HL-60 (cell line): ENCODE measurements around the gene CTNND2.

Experiments
- DNase-seq, 2 experiments: peaks; one replicate each; pipeline ENCODE4 v3.0.0-alpha.2; 2010 to 2020; ENCODE audit warnings: low read depth in 1 of 2, low spot score in 1 of 2
- H3K27ac ChIP-seq: fragments of 250-450 bp; sonication (Bioruptor Pico); replicated peaks from 2 replicates; pipeline ENCODE4 v1.5.1; 2020; ENCODE audit warnings: mild to moderate bottlenecking, moderate library complexity
- H3K27me3 ChIP-seq: fragments of 250-450 bp; sonication (Bioruptor Pico); 2 replicates; pipeline ENCODE4 v1.5.1; 2021; ENCODE audit warnings: mild to moderate bottlenecking, moderate library complexity; ENCODE audit not compliant: insufficient read depth, poor library complexity, severe bottlenecking
- H3K4me3 ChIP-seq: replicated peaks from 2 replicates; pipeline ENCODE4 v1.5.1; 2011; ENCODE audit warnings: mild to moderate bottlenecking, control low read depth, low read length; ENCODE audit not compliant: insufficient read depth
- CTCF ChIP-seq: IDR thresholded peaks from one replicate; pipeline ENCODE4 v1.5.1; 2011; ENCODE audit warnings: low read length, control low read depth, inconsistent platforms; ENCODE audit not compliant: insufficient read depth
- GABPA ChIP-seq: IDR thresholded peaks from 2 replicates; pipeline ENCODE4 v1.6.1; 2012; ENCODE audit warnings: low read depth
- POLR2AphosphoS5 ChIP-seq: IDR thresholded peaks from 2 replicates; pipeline ENCODE4 v1.6.1; 2012; ENCODE audit warnings: low read depth
- REST ChIP-seq: IDR thresholded peaks from 2 replicates; pipeline ENCODE4 v1.6.1; 2012; ENCODE audit warnings: low read depth; ENCODE audit not compliant: insufficient replicate concordance
- SPI1 ChIP-seq: IDR thresholded peaks from 2 replicates; pipeline ENCODE4 v1.6.1; 2012; ENCODE audit warnings: low read depth, mild to moderate bottlenecking, borderline replicate concordance

Gene CTNND2

GRCh38 chr5:11602298-11602697 is 301.9 kb downstream of the CTNND2 start:
- no peak for DNase-seq
- no peak overlapping the region for H3K27ac ChIP-seq
- TF ChIP-seq POLR2AphosphoS5 (no peak), REST (no peak)
- no peaks in the 10 kb centered on the region for H3K27me3 ChIP-seq
- no peak overlapping the region for H3K4me3 ChIP-seq

- H3K4me3 ChIP-seq = no peak overlapping the region
- no peaks in the 10 kb centered on the region for H3K27me3 ChIP-seq
- no peak overlapping the region for H3K27ac ChIP-seq
- TF ChIP-seq CTCF (no peak), GABPA (no peak)
- no peak for DNase-seq
Measured at GRCh38 chr5:11599499-11599898, 304.7 kb downstream of the CTNND2 start.

- Histone ChIP-seq H3K27me3 (no peaks in the 10 kb centered on the region), H3K27ac (no peak overlapping the region), H3K4me3 (no peak overlapping the region)
- no peak for DNase-seq
- TF ChIP-seq CTCF = no peak
- TF ChIP-seq SPI1 = no peak
- TF ChIP-seq GABPA = no peak
- TF ChIP-seq REST = no peak
- TF ChIP-seq POLR2AphosphoS5 = no peak
Measured at GRCh38 chr5:11596657-11597071, 307.6 kb downstream of the CTNND2 start.

GRCh38 chr5:11596185-11596584 is 308.1 kb downstream of the CTNND2 start:
- DNase-seq = no peak
- TF ChIP-seq POLR2AphosphoS5 (no peak), SPI1 (no peak), GABPA (no peak), CTCF (no peak), REST (no peak)
- H3K4me3 ChIP-seq = no peak overlapping the region
- H3K27me3 ChIP-seq = no peaks in the 10 kb centered on the region
- H3K27ac ChIP-seq = no peak overlapping the region
